Stimulated activated CD8-positive, alpha-beta memory T cell treated with anti-CD3 and anti-CD28 coated beads, Interleukin-12 subunit alpha, Interleukin-12 subunit beta, amount 100 ng/mL, for 4 hours (primary cell): ENCODE results near the gene GAST.
"Not testable (repeated sequence)": the region's sequence is repeated elsewhere in the genome, so short reads cannot be mapped to it uniquely, and the experiment has no call there.

Experiments used
- DNase-seq: peaks from one replicate; pipeline ENCODE4 v3.0.0-alpha.2; 2020; ENCODE audit warnings: low read depth

The GAST gene

GRCh38 chr17:41683441-41684007, 28.6 kb upstream of the GAST start:
- no peak for DNase-seq

- DNase-seq, result no peak
These were observed 28.1 kb upstream of the GAST start for GRCh38 chr17:41684035-41684434.

- not testable (repeated sequence) for DNase-seq
These were observed 26.4 kb upstream of the GAST start for GRCh38 chr17:41685753-41686152.

- DNase-seq, result no peak
These were observed 25.9 kb upstream of the GAST start for GRCh38 chr17:41686281-41686680.

GRCh38 chr17:41687828-41688640, 24.1 kb upstream of the GAST start:
- peak; percentile 27 for DNase-seq

- DNase-seq, result peak; percentile 100
These were observed 23.3 kb upstream of the GAST start, which contains the start of gene EIF1 for GRCh38 chr17:41688641-41689496. Gene EIF1, plus strand, starts transcription at chr17:41688885. Its CDS starts 154 bp downstream, at chr17:41689039.

- no peak for DNase-seq
These were observed 22.4 kb upstream of the GAST start for GRCh38 chr17:41689497-41690299.

- DNase-seq, result no peak
These were observed 21.6 kb upstream of the GAST start for GRCh38 chr17:41690497-41690896.

GRCh38 chr17:41691031-41691777, 20.9 kb upstream of the GAST start:
- DNase-seq, result no peak

- DNase-seq, result no peak
These were observed 19.2 kb upstream of the GAST start for GRCh38 chr17:41692722-41693521.

GRCh38 chr17:41695134-41695661, 16.9 kb upstream of the GAST start:
- no peak for DNase-seq

GRCh38 chr17:41695954-41696757, 16.0 kb upstream of the GAST start:
- peak; percentile 33 for DNase-seq

- no peak for DNase-seq
These were observed 14.8 kb upstream of the GAST start for GRCh38 chr17:41697122-41697962.

- not testable (repeated sequence) for DNase-seq
These were observed 11.3 kb upstream of the GAST start for GRCh38 chr17:41700843-41701242.

GRCh38 chr17:41702712-41703111, 9.4 kb upstream of the GAST start:
- DNase-seq, result no peak

GRCh38 chr17:41705271-41705991, 6.7 kb upstream of the GAST start:
- no peak for DNase-seq
